D721Med (cell line): ENCODE measurements around the gene ITGA8.

Experiments
- DNase-seq: peaks from one replicate; pipeline ENCODE4 v3.0.0; 2011; ENCODE audit warnings: low spot score; ENCODE audit not compliant: insufficient read length
- FAIRE-seq: peaks from 2 replicates; lab custom pipeline; 2011; peaks lifted over from hg19 to GRCh38; lab: Jason Lieb, UNC
- TF ChIP-seq, protein P1 (sequence below): IDR thresholded peaks from 2 replicates; pipeline ENCODE4 v1.5.1; 2012; ENCODE audit warnings: mild to moderate bottlenecking, control low read depth; ENCODE audit not compliant: insufficient read depth; ENCODE audit errors: missing control alignments

ITGA8 gene

DNA sequence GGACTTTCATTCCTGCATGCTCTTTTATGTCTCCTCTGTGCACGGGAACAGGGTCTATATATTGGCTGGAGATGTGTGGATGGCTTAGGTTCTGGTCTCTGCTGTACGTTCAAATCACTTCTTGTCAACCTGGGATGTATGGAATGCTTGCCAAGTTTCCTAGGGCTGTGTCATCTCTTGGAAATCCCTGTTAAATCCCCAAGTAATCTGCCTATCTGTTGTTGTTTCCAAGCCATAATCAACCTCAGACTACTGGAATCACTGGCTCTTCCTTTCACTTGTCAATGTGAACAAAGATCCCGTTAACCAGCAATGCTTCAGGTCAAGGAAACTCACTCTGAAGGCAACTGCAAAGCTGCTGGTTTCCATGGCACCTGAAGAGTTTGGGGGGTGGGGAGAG, 255.3 kb downstream of the ITGA8 start:
- FAIRE-seq (no peak), DNase-seq (no peak)
- TF ChIP-seq, protein P1, sequence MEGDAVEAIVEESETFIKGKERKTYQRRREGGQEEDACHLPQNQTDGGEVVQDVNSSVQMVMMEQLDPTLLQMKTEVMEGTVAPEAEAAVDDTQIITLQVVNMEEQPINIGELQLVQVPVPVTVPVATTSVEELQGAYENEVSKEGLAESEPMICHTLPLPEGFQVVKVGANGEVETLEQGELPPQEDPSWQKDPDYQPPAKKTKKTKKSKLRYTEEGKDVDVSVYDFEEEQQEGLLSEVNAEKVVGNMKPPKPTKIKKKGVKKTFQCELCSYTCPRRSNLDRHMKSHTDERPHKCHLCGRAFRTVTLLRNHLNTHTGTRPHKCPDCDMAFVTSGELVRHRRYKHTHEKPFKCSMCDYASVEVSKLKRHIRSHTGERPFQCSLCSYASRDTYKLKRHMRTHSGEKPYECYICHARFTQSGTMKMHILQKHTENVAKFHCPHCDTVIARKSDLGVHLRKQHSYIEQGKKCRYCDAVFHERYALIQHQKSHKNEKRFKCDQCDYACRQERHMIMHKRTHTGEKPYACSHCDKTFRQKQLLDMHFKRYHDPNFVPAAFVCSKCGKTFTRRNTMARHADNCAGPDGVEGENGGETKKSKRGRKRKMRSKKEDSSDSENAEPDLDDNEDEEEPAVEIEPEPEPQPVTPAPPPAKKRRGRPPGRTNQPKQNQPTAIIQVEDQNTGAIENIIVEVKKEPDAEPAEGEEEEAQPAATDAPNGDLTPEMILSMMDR, result no peak
